ENCODE measurements around the gene TIPARP. TPM values are rescaled to one million over a fixed set of nuclear protein-coding genes. Genes with fewer than 3 reads are reported as not detected.

TIPARP gene
- total RNA-seq, 1 experiment from 2014 or later: 22.1 TPM

DNA sequence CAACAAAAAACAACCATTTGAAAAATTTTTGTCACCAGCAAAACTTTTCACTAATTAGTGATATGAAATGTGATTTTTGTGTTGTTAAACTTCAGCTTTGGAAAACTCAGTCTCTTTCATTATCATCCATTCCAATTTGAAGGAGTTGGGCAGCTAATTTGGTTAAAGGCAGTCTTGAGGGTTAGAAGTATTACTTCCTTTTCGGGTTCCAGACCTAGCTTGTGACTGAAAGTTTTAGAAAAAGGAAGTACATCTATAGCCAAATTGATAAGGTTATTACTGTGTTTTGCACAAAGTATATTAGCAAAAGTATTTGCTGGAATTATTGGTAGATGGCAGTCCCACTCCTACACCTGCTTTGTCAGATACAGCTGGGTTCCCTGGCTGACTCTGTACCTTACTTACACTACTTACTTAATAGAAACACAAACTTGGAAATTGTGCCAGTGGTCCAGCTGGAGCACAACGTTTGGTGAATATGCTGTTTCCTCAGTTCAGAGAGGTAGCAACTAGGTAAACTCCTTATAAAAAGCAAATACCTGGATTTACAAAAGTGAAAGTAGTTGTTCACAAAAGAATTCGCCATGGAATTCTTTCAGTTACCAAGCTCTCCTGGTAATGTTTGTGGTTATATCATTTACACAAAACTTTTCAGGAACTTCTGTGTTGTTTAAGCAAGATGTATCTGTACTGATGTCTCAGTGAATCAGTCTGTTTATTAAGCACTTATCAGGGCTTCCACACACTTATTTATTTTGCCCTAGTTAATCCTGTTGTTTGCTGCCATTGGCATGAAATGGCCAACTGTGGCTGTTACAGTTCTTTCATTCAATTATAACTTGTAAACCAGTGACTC, 31.6 kb downstream of the TIPARP start:
- in situ Hi-C loops (cut with HindIII; ENCODE audit: low pct_unique_long_range_greater_than_20kb, low sequenced_read_pairs): no loop called here
- no peak for ATAC-seq
- CTCF ChIA-PET: no interaction called here

DNA sequence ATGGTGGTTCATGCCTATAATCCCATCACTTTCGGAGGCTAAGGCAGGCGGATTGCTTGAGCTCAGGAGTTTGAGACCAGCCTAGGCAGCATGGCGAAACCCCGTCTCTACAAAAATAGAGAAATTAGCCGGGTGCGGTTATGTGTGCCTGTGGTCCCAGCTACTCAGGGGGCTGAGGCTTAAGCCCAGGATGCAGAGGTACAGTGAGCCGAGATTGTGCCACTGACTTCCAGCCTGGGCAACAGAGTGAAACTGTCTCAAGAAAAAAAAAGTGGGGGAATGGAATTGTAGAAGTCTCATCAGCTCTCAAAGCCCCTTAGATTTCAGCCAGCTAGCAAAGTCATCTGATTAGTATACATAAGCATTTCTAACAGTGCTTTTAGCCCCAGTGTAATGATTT, 33.2 kb downstream of the TIPARP start:
- TF ChIP-seq, protein P1, sequence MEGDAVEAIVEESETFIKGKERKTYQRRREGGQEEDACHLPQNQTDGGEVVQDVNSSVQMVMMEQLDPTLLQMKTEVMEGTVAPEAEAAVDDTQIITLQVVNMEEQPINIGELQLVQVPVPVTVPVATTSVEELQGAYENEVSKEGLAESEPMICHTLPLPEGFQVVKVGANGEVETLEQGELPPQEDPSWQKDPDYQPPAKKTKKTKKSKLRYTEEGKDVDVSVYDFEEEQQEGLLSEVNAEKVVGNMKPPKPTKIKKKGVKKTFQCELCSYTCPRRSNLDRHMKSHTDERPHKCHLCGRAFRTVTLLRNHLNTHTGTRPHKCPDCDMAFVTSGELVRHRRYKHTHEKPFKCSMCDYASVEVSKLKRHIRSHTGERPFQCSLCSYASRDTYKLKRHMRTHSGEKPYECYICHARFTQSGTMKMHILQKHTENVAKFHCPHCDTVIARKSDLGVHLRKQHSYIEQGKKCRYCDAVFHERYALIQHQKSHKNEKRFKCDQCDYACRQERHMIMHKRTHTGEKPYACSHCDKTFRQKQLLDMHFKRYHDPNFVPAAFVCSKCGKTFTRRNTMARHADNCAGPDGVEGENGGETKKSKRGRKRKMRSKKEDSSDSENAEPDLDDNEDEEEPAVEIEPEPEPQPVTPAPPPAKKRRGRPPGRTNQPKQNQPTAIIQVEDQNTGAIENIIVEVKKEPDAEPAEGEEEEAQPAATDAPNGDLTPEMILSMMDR (IDR thresholded peaks at IDR 0.05): no peak
- TF ChIP-seq, protein P2, sequence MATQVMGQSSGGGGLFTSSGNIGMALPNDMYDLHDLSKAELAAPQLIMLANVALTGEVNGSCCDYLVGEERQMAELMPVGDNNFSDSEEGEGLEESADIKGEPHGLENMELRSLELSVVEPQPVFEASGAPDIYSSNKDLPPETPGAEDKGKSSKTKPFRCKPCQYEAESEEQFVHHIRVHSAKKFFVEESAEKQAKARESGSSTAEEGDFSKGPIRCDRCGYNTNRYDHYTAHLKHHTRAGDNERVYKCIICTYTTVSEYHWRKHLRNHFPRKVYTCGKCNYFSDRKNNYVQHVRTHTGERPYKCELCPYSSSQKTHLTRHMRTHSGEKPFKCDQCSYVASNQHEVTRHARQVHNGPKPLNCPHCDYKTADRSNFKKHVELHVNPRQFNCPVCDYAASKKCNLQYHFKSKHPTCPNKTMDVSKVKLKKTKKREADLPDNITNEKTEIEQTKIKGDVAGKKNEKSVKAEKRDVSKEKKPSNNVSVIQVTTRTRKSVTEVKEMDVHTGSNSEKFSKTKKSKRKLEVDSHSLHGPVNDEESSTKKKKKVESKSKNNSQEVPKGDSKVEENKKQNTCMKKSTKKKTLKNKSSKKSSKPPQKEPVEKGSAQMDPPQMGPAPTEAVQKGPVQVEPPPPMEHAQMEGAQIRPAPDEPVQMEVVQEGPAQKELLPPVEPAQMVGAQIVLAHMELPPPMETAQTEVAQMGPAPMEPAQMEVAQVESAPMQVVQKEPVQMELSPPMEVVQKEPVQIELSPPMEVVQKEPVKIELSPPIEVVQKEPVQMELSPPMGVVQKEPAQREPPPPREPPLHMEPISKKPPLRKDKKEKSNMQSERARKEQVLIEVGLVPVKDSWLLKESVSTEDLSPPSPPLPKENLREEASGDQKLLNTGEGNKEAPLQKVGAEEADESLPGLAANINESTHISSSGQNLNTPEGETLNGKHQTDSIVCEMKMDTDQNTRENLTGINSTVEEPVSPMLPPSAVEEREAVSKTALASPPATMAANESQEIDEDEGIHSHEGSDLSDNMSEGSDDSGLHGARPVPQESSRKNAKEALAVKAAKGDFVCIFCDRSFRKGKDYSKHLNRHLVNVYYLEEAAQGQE (IDR thresholded peaks at IDR 0.05; ENCODE audit: insufficient read depth in 1 of 2, low read depth in 2 of 2, low read length in 1 of 2): no peak
- TF ChIP-seq POLR2AphosphoS5 (IDR thresholded peaks at IDR 0.05; ENCODE audit: low read depth, low read length): no peak
- no peak for TF ChIP-seq SIN3A (IDR thresholded peaks at IDR 0.05; ENCODE audit: borderline replicate concordance, insufficient read depth, low read depth, low read length)
- POLR2A ChIA-PET: no interaction called here
- Histone ChIP-seq H3K4me3 (ENCODE audit: low read depth in 2 of 2, low read length in 2 of 2) (no peak overlapping the region), H3K9me3 (ENCODE audit: control insufficient read depth, insufficient read depth, low read depth, low read length) (no peaks in the 10 kb centered on the region), H3K27me3 (ENCODE audit: control insufficient read depth, insufficient read depth, low read length) (no peaks in the 10 kb centered on the region), H3K36me3 (ENCODE audit: control insufficient read depth, insufficient read depth, low read length) (peaks cover 7% of the 10 kb centered on the region; the same call in 1 of the 2 replicates), H3K4me1 (ENCODE audit: control insufficient read depth, insufficient read depth, low read length) (peaks cover 4% of the 10 kb centered on the region; the same call in 1 of the 2 replicates), H3K27ac (ENCODE audit: low read length) (no peak overlapping the region)
- CTCF ChIA-PET: no interaction called here
- intact Hi-C loops (cut with micrococcal nuclease; ENCODE audit: unreplicated experiment): no loop called here
- no TSS peak for BruUV-seq (replicated peaks)
- ATAC-seq (no peak), DNase-seq (ENCODE audit: low read depth, low spot score) (no peak)
- in situ Hi-C loops (cut with HindIII; ENCODE audit: low pct_unique_long_range_greater_than_20kb, low sequenced_read_pairs): no loop called here

More for the DNA sequence above, 31.6 kb downstream of the TIPARP start:
- Histone ChIP-seq H3K4me3 (ENCODE audit: low read depth in 2 of 2, low read length in 2 of 2) (no peak overlapping the region), H3K27ac (ENCODE audit: low read length) (peak overlapping the region; percentile 45; the same call in 1 of the 2 replicates), H3K36me3 (ENCODE audit: control insufficient read depth, insufficient read depth, low read length) (peaks cover 7% of the 10 kb centered on the region; the same call in 1 of the 2 replicates), H3K9me3 (ENCODE audit: control insufficient read depth, insufficient read depth, low read depth, low read length) (no peaks in the 10 kb centered on the region), H3K27me3 (ENCODE audit: control insufficient read depth, insufficient read depth, low read length) (no peaks in the 10 kb centered on the region), H3K4me1 (ENCODE audit: control insufficient read depth, insufficient read depth, low read length) (peaks cover 4% of the 10 kb centered on the region; the same call in 1 of the 2 replicates)
- POLR2A ChIA-PET: no interaction called here
- BruUV-seq (replicated peaks): no TSS peak
- intact Hi-C loops (cut with micrococcal nuclease; ENCODE audit: unreplicated experiment): no loop called here
- no peak for DNase-seq (ENCODE audit: low read depth, low spot score)
- TF ChIP-seq TCF7L2 (IDR thresholded peaks at IDR 0.05; ENCODE audit: low read depth, low read length) (no peak), SIN3A (IDR thresholded peaks at IDR 0.05; ENCODE audit: borderline replicate concordance, insufficient read depth, low read depth, low read length) (no peak), POLR2AphosphoS5 (IDR thresholded peaks at IDR 0.05; ENCODE audit: low read depth, low read length) (no peak)
- TF ChIP-seq, protein P2 (IDR thresholded peaks at IDR 0.05; ENCODE audit: insufficient read depth in 1 of 2, low read depth in 2 of 2, low read length in 1 of 2): no peak
- TF ChIP-seq, protein P1 (IDR thresholded peaks at IDR 0.05): no peak
